HT1080 (cell line): ENCODE data around the gene MMP17. TPM values are rescaled to one million over a fixed set of nuclear protein-coding genes. Genes with fewer than 3 reads are reported as not detected.
"Not testable (repeated sequence)": the region's sequence is repeated elsewhere in the genome, so short reads cannot be mapped to it uniquely, and the experiment has no call there.

Source experiments
- DNase-seq: peaks from one replicate; pipeline ENCODE4 v3.0.0-alpha.2; 2015; ENCODE audit warnings: low read depth
- total RNA-seq: library from RNA; depleted of rRNA; stranded (reverse); fragments of >200 nt; shearing (Covaris generic); gene quantifications from 2 replicates; pipeline ENCODE4 v1.2.3, GENCODE V29; 2014

MMP17 gene
- total RNA-seq, 1 experiment from 2014 or later = 32.3 TPM

- no peak for DNase-seq
These were observed 28.2 kb upstream of the MMP17 start for GRCh38 chr12:131799828-131800593.

- DNase-seq = no peak
These were observed 27.5 kb upstream of the MMP17 start for GRCh38 chr12:131800594-131801135.

GRCh38 chr12:131801254-131801866, 26.8 kb upstream of the MMP17 start:
- DNase-seq = no peak

- DNase-seq = no peak
These were observed 24.2 kb upstream of the MMP17 start for GRCh38 chr12:131803961-131804521.

GRCh38 chr12:131805421-131805820, 22.8 kb upstream of the MMP17 start:
- no peak for DNase-seq

GRCh38 chr12:131806674-131807073, 21.5 kb upstream of the MMP17 start:
- no peak for DNase-seq

- DNase-seq = no peak
These were observed 19.3 kb upstream of the MMP17 start for GRCh38 chr12:131808744-131809371.

- not testable (repeated sequence) for DNase-seq
These were observed 18.5 kb upstream of the MMP17 start for GRCh38 chr12:131809476-131810254.

GRCh38 chr12:131810726-131811125, 17.5 kb upstream of the MMP17 start:
- DNase-seq = no peak

- DNase-seq = no peak
These were observed 13.1 kb upstream of the MMP17 start for GRCh38 chr12:131815131-131815530.

- no peak for DNase-seq
These were observed 11.7 kb upstream of the MMP17 start for GRCh38 chr12:131816495-131816894.

GRCh38 chr12:131817241-131817640, 11.0 kb upstream of the MMP17 start:
- DNase-seq = no peak

- no peak for DNase-seq
These were observed 9.2 kb upstream of the MMP17 start for GRCh38 chr12:131818821-131819585.

- DNase-seq = no peak
These were observed 3.7 kb upstream of the MMP17 start for GRCh38 chr12:131824450-131824849.

GRCh38 chr12:131825146-131825892, 2.9 kb upstream of the MMP17 start:
- no peak for DNase-seq

- DNase-seq = no peak
These were observed 1.9 kb upstream of the MMP17 start for GRCh38 chr12:131826097-131826928.

GRCh38 chr12:131828671-131829355, 620 bp downstream of the MMP17 start:
- DNase-seq = no peak

- DNase-seq = no peak
These were observed 1.2 kb downstream of the MMP17 start for GRCh38 chr12:131829356-131829747.
